NCI-H526 treated with DMSO at 0.1 percent for 48 hours (cell line): ENCODE data around the gene OCEL1.
"Not testable (repeated sequence)": the region's sequence is repeated elsewhere in the genome, so short reads cannot be mapped to it uniquely, and the experiment has no call there.

Experiments used
- DNase-seq: peaks from one replicate; lab custom pipeline; 2025; lab: John Stamatoyannopoulos, UW

OCEL1 gene

GRCh38 chr19:17264641-17264979, 38.6 kb downstream of the OCEL1 start, which contains the start of gene USHBP1:
TSS of gene USHBP1 (minus strand) at chr19:17264745. CDS start at chr19:17264299, 446 bp downstream.
- no peak for DNase-seq

DNA sequence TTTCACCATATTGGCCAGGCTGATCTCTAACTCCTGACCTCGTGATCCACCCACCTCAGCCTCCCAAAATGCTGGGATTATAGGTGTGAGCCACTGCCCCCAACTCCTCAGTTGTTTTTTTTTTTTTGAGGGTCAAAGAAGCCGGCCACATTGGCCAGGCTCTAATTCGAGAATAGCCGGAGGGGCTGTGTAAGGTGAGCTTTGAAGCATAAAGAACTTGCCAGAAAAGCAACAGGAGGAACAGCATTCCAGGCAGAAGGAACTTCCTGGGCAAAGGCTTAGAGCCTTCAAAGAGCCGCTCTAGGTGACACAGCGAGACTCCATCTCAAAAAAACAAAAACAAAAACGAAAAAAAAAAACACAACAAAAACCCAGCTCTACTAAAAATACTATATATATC, 40.0 kb downstream of the OCEL1 start:
- DNase-seq = no peak

GRCh38 chr19:17266589-17266974, 40.6 kb downstream of the OCEL1 start:
- DNase-seq = no peak

- DNase-seq = peak; percentile 97
Observed at GRCh38 chr19:17266975-17267788, 41.2 kb downstream of the OCEL1 start, which contains the start of gene BABAM1. TSS of gene BABAM1 (plus strand) at chr19:17267443. CDS start at chr19:17268807, 1,364 bp downstream.

DNA sequence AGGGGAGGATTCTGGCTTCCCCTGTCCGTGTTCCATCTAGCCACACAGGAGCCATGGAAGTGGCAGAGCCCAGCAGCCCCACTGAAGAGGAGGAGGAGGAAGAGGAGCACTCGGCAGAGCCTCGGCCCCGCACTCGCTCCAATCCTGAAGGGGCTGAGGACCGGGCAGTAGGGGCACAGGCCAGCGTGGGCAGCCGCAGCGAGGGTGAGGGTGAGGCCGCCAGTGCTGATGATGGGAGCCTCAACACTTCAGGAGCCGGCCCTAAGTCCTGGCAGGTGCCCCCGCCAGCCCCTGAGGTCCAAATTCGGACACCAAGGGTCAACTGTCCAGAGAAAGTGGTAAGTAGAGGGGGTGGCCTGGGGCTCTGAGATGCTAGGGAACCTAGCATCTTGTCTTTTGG, 42.7 kb downstream of the OCEL1 start:
- no peak for DNase-seq

DNA sequence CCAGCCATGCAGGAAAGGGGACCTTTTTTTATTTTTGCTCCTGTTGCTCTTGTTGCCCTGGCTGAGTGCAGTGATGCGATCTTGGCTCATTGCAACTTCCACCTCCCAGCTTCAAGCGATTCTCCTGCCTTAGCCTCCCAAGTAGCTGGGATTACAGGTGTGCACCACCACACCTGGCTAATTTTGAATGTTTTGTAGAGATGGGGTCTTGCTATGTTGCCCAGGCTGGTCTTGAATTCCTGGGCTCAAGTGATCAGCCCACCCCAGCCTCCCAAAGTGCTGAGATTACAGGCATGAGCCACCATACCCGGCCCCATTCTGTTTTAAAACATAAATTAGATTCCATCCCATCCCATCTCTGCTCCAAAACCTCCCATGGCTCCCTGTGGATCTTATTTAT, 48.9 kb downstream of the OCEL1 start:
- not testable (repeated sequence) for DNase-seq

DNA sequence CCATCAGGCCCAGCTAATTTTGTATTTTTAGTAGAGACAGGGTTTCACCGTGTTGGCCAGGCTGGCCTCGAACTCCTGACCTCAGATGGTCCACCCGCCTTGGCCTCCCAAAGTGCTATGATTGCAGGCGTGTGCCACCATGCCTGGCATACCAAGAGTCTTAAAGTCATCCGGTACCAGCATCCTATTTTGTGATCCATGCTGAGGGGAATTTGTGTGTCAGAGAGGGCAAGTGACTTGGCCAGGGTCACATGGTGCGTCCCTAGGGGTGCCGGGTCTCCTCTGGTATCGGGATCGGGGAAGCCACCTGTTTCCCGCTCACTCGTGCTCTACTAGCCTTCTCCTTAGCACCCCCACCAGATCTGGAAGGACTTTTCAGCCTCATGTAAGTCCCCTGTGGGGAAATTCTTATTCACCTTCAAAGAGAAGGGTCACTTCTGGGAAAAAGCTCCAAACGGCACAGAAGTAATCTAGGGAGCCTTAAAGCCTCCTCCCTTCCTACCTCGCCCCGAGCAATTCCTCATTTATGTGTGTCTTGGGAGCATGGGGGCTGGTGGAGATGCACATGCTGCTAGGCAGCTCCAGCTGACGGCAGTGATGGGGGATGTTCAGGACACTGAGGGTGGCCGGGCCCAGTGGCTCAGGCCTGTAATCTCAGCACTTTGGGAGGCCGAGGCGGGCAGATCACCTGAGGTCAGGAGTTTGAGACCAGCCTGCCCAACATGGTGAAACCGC, 49.6 kb downstream of the OCEL1 start:
- DNase-seq = no peak
